Measurements from ENCODE around the gene DGCR8.

Gene DGCR8

GRCh38 chr22:20106205-20106848 lies 26.3 kb downstream of the DGCR8 start:
- no peak overlapping the region for H2AFZ ChIP-seq (ENCODE audit: insufficient read depth, low read length, poor library complexity)

DNA sequence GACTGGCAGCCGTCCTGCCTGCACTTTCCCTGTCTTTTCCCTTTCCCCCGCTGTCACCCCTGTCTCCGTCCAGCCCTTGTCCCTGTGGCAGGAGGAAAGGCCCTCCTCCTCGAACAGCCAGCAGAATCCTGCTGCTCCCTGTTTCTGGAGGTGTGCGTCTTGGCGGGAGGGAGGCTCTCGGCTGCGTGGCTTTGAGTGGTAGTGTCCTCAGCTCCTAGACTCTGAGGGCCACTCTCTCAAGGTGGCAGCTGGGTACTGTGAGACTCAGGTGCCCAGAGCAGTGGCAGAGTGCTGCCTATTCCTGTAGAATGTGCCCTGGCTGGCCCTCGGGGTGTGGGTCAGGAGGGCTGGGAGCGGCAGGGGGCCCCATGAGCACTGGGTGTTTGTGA lies 26.8 kb downstream of the DGCR8 start:
- H2BK12ac ChIP-seq (ENCODE audit: low read length) = no peak overlapping the region
- no peak overlapping the region for H2BK120ac ChIP-seq (ENCODE audit: insufficient read depth, low read length, poor library complexity)
- H3K36me3 ChIP-seq (ENCODE audit: control insufficient read depth in 1 of 2, insufficient read depth in 2 of 2, low read length in 2 of 2) = peaks cover 83 to 84% of the 10 kb centered on the region in 2 experiments
- H4K91ac ChIP-seq (ENCODE audit: low read depth, low read length) = no peak overlapping the region
- H3K27ac ChIP-seq (ENCODE audit: low read depth, low read length) = no peak overlapping the region
- no peak overlapping the region for H3K4me2 ChIP-seq (ENCODE audit: low read length)
- H3K4me1 ChIP-seq (ENCODE audit: control insufficient read depth in 1 of 2, insufficient read depth in 2 of 2, low read length in 2 of 2) = no peaks in the 10 kb centered on the region
- no peak overlapping the region for H3K9ac ChIP-seq (ENCODE audit: low read length)
- no CpG with 5 or more reads among the region's 10 CpGs for WGBS (ENCODE audit: extremely low coverage, insufficient coverage, insufficient read length)
- H3K4me3 ChIP-seq (ENCODE audit: low read depth, low read length) = no peak overlapping the region
- no peak for DNase-seq
- H3K18ac ChIP-seq (ENCODE audit: low read length) = no peak overlapping the region
- no peak overlapping the region for H2AK5ac ChIP-seq (ENCODE audit: low read length)
- H4K12ac ChIP-seq (ENCODE audit: low read depth, low read length) = no peak overlapping the region
- H3K14ac ChIP-seq (ENCODE audit: low read length) = no peak overlapping the region
- no peaks in the 10 kb centered on the region for H3K79me1 ChIP-seq (ENCODE audit: low read length)
- no peaks in the 10 kb centered on the region for H3K27me3 ChIP-seq (ENCODE audit: insufficient read depth, low read length)
- H3K79me2 ChIP-seq (ENCODE audit: control insufficient read depth, insufficient read depth, low read length, poor library complexity) = no peaks in the 10 kb centered on the region
- H3K23ac ChIP-seq (ENCODE audit: low read length) = no peak overlapping the region
- H3K4ac ChIP-seq (ENCODE audit: low read depth, low read length) = no peak overlapping the region
- no peak overlapping the region for H2BK5ac ChIP-seq (ENCODE audit: low read depth, low read length, poor library complexity)
- no peaks in the 10 kb centered on the region for H3K9me3 ChIP-seq (ENCODE audit: insufficient read depth, low read depth, low read length)
- H4K8ac ChIP-seq (ENCODE audit: low read depth, low read length) = no peak overlapping the region
- no peak overlapping the region for H2AFZ ChIP-seq (ENCODE audit: insufficient read depth, low read length, poor library complexity)

More at GRCh38 chr22:20106205-20106848, 26.3 kb downstream of the DGCR8 start:
- Histone ChIP-seq H4K8ac (ENCODE audit: low read depth, low read length) (no peak overlapping the region), H3K27me3 (ENCODE audit: insufficient read depth, low read length) (no peaks in the 10 kb centered on the region), H3K79me1 (ENCODE audit: low read length) (no peaks in the 10 kb centered on the region), H2AK5ac (ENCODE audit: low read length) (no peak overlapping the region), H4K12ac (ENCODE audit: low read depth, low read length) (no peak overlapping the region), H3K4me1 (ENCODE audit: control insufficient read depth in 1 of 2, insufficient read depth in 2 of 2, low read length in 2 of 2) (no peaks in the 10 kb centered on the region), H2BK12ac (ENCODE audit: low read length) (no peak overlapping the region), H3K79me2 (ENCODE audit: control insufficient read depth, insufficient read depth, low read length, poor library complexity) (no peaks in the 10 kb centered on the region), H3K23ac (ENCODE audit: low read length) (no peak overlapping the region), H3K4me3 (ENCODE audit: low read depth, low read length) (no peak overlapping the region), H3K4ac (ENCODE audit: low read depth, low read length) (no peak overlapping the region), H2BK5ac (ENCODE audit: low read depth, low read length, poor library complexity) (no peak overlapping the region), H4K91ac (ENCODE audit: low read depth, low read length) (no peak overlapping the region), H3K27ac (ENCODE audit: low read depth, low read length) (no peak overlapping the region), H3K9me3 (ENCODE audit: insufficient read depth, low read depth, low read length) (no peaks in the 10 kb centered on the region), H2BK120ac (ENCODE audit: insufficient read depth, low read length, poor library complexity) (no peak overlapping the region), H3K9ac (ENCODE audit: low read length) (no peak overlapping the region), H3K14ac (ENCODE audit: low read length) (no peak overlapping the region), H3K18ac (ENCODE audit: low read length) (no peak overlapping the region), H3K4me2 (ENCODE audit: low read length) (no peak overlapping the region), H3K36me3 (ENCODE audit: control insufficient read depth in 1 of 2, insufficient read depth in 2 of 2, low read length in 2 of 2) (peaks cover 82 to 84% of the 10 kb centered on the region in 2 experiments)
- no peak for DNase-seq
- no CpG with 5 or more reads among the region's 20 CpGs for WGBS (ENCODE audit: extremely low coverage, insufficient coverage, insufficient read length)

GRCh38 chr22:20107471-20107901 lies 27.4 kb downstream of the DGCR8 start:
- H3K4me1 ChIP-seq (ENCODE audit: control insufficient read depth in 1 of 2, insufficient read depth in 2 of 2, low read length in 2 of 2) = no peaks in the 10 kb centered on the region

DNA sequence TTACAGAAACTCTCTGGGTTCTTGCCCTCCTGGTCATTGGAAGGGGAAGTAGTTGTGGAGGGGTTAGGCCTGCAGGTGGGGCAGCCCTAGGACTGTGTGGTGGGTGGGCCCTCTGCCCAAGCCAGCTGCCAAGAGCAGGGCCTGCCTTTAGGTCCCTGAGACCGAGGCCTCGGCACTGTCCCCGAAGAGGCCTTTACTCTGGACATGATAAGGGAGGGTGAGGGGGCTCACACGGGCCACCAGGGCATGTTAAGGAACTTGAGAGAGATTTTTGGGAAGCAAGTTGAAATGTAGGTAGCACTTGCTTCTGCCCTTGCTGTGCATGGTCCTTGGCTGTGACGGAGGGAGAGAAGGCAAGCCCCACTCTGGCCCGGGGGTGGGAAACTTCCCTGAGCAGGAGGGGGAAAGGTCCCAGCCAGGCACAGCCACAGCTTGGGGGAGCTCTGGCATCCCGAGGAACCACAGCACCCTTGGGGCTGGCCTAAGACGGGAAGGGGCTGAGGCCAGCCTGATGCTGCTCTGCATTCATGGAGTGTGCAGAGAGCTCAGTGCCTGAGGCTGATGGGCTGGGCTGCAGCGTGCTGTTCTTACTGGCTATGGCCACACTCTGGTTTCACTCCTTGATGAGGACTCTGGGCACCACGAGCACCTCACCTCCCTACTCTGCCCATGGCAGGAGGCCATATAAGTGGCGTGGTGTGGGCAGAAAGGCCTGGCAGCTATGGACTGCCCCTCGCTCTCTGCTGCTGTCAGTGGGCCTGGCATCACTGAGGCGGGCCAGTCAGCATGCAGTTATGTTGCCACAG lies 28.1 kb downstream of the DGCR8 start:
- no CpG with 5 or more reads among the region's 13 CpGs for WGBS (ENCODE audit: extremely low coverage, insufficient coverage, insufficient read length)
- Histone ChIP-seq H3K79me2 (ENCODE audit: control insufficient read depth, insufficient read depth, low read length, poor library complexity) (no peaks in the 10 kb centered on the region), H3K14ac (ENCODE audit: low read length) (no peak overlapping the region), H4K12ac (ENCODE audit: low read depth, low read length) (no peak overlapping the region), H3K4me3 (ENCODE audit: low read depth, low read length) (no peak overlapping the region), H2AFZ (ENCODE audit: insufficient read depth, low read length, poor library complexity) (no peak overlapping the region), H3K4me1 (ENCODE audit: control insufficient read depth in 1 of 2, insufficient read depth in 2 of 2, low read length in 2 of 2) (no peaks in the 10 kb centered on the region), H3K36me3 (ENCODE audit: control insufficient read depth in 1 of 2, insufficient read depth in 2 of 2, low read length in 2 of 2) (peaks cover 90 to 92% of the 10 kb centered on the region in 2 experiments), H4K91ac (ENCODE audit: low read depth, low read length) (no peak overlapping the region), H3K4me2 (ENCODE audit: low read length) (no peak overlapping the region), H3K23ac (ENCODE audit: low read length) (no peak overlapping the region), H2AK5ac (ENCODE audit: low read length) (no peak overlapping the region), H3K79me1 (ENCODE audit: low read length) (no peaks in the 10 kb centered on the region), H2BK120ac (ENCODE audit: insufficient read depth, low read length, poor library complexity) (no peak overlapping the region), H3K4ac (ENCODE audit: low read depth, low read length) (no peak overlapping the region), H3K27ac (ENCODE audit: low read depth, low read length) (no peak overlapping the region), H2BK12ac (ENCODE audit: low read length) (no peak overlapping the region), H3K27me3 (ENCODE audit: insufficient read depth, low read length) (no peaks in the 10 kb centered on the region), H3K18ac (ENCODE audit: low read length) (no peak overlapping the region), H2BK5ac (ENCODE audit: low read depth, low read length, poor library complexity) (no peak overlapping the region), H3K9me3 (ENCODE audit: insufficient read depth, low read depth, low read length) (no peaks in the 10 kb centered on the region), H4K8ac (ENCODE audit: low read depth, low read length) (no peak overlapping the region), H3K9ac (ENCODE audit: low read length) (no peak overlapping the region)
- DNase-seq = no peak

More at GRCh38 chr22:20107471-20107901, 27.4 kb downstream of the DGCR8 start:
- Histone ChIP-seq H3K23ac (ENCODE audit: low read length) (no peak overlapping the region), H3K14ac (ENCODE audit: low read length) (no peak overlapping the region), H3K36me3 (ENCODE audit: control insufficient read depth in 1 of 2, insufficient read depth in 2 of 2, low read length in 2 of 2) (peaks cover 85 to 86% of the 10 kb centered on the region in 2 experiments), H2AK5ac (ENCODE audit: low read length) (no peak overlapping the region), H3K18ac (ENCODE audit: low read length) (no peak overlapping the region), H3K79me2 (ENCODE audit: control insufficient read depth, insufficient read depth, low read length, poor library complexity) (no peaks in the 10 kb centered on the region), H3K4me2 (ENCODE audit: low read length) (no peak overlapping the region), H3K27me3 (ENCODE audit: insufficient read depth, low read length) (no peaks in the 10 kb centered on the region), H3K79me1 (ENCODE audit: low read length) (no peaks in the 10 kb centered on the region), H2AFZ (ENCODE audit: insufficient read depth, low read length, poor library complexity) (no peak overlapping the region), H3K4me3 (ENCODE audit: low read depth, low read length) (no peak overlapping the region), H3K9ac (ENCODE audit: low read length) (no peak overlapping the region), H3K27ac (ENCODE audit: low read depth, low read length) (no peak overlapping the region), H4K12ac (ENCODE audit: low read depth, low read length) (no peak overlapping the region), H2BK120ac (ENCODE audit: insufficient read depth, low read length, poor library complexity) (no peak overlapping the region), H4K91ac (ENCODE audit: low read depth, low read length) (no peak overlapping the region), H3K9me3 (ENCODE audit: insufficient read depth, low read depth, low read length) (no peaks in the 10 kb centered on the region), H4K8ac (ENCODE audit: low read depth, low read length) (no peak overlapping the region), H2BK5ac (ENCODE audit: low read depth, low read length, poor library complexity) (no peak overlapping the region), H2BK12ac (ENCODE audit: low read length) (no peak overlapping the region), H3K4ac (ENCODE audit: low read depth, low read length) (no peak overlapping the region)
- no peak for DNase-seq
- no CpG with 5 or more reads among the region's 7 CpGs for WGBS (ENCODE audit: extremely low coverage, insufficient coverage, insufficient read length)
